ENCODE results near the gene KDM5C. TPM values are rescaled to one million over a fixed set of nuclear protein-coding genes. Genes with fewer than 3 reads are reported as not detected.

The KDM5C gene
- total RNA-seq, 2 experiments from 2014 or later, result 94.3 to 99.4 TPM

DNA sequence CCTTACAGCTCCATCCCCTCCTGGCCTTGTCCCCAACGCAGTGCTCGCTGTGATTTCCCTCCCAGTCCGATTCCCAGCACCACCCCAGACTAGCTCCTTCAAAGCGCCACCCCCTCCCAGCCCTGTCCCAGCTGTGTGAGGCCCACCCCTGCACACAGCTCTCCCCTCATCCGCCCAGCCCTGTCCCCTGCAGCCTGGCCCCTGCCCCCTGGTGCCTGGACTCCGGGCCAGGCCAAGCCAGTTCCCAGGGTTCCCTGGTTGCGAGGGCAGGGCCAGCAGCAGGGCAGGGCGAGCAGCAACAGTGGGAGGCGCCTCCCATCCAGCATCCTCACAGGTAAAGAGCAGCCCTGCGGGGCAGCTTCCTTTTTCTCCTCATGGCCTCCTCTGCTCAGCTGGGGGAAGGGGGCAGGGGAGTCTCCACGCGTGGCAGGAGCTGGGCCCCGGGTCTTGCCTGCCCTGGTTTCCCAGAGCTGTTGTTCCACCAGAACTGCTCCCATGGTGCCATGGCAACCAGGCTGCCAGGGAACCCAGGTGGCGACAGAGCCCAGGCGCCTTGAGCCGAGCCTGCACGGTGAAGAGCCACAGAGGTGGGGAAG is 31.5 kb upstream of the KDM5C start:
- H3K27me3 Mint-ChIP-seq, result no peaks in the 10 kb centered on the region
- H3K27ac Mint-ChIP-seq, result no peak overlapping the region
- ATAC-seq (no peak), DNase-seq (no peak)
- H3K4me1 Mint-ChIP-seq (ENCODE audit: low read depth), result peaks cover 3% of the 10 kb centered on the region
- no peak overlapping the region for H3K4me3 Mint-ChIP-seq
- intact Hi-C loops (cut with micrococcal nuclease), result no loop called here
- TF ChIP-seq, protein P1, sequence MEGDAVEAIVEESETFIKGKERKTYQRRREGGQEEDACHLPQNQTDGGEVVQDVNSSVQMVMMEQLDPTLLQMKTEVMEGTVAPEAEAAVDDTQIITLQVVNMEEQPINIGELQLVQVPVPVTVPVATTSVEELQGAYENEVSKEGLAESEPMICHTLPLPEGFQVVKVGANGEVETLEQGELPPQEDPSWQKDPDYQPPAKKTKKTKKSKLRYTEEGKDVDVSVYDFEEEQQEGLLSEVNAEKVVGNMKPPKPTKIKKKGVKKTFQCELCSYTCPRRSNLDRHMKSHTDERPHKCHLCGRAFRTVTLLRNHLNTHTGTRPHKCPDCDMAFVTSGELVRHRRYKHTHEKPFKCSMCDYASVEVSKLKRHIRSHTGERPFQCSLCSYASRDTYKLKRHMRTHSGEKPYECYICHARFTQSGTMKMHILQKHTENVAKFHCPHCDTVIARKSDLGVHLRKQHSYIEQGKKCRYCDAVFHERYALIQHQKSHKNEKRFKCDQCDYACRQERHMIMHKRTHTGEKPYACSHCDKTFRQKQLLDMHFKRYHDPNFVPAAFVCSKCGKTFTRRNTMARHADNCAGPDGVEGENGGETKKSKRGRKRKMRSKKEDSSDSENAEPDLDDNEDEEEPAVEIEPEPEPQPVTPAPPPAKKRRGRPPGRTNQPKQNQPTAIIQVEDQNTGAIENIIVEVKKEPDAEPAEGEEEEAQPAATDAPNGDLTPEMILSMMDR (IDR thresholded peaks at IDR 0.05), result no peak
- no peaks in the 10 kb centered on the region for H3K9me3 Mint-ChIP-seq
- no peaks in the 10 kb centered on the region for H3K36me3 Mint-ChIP-seq (ENCODE audit: low read depth)
- POLR2A ChIA-PET, result no interaction called here
- CTCF ChIA-PET, result interaction anchor here (1.4 kb wide), 1 partner anchor 12 kb away, joined by 4 read pairs; no protein-coding TSS in a partner anchor

DNA sequence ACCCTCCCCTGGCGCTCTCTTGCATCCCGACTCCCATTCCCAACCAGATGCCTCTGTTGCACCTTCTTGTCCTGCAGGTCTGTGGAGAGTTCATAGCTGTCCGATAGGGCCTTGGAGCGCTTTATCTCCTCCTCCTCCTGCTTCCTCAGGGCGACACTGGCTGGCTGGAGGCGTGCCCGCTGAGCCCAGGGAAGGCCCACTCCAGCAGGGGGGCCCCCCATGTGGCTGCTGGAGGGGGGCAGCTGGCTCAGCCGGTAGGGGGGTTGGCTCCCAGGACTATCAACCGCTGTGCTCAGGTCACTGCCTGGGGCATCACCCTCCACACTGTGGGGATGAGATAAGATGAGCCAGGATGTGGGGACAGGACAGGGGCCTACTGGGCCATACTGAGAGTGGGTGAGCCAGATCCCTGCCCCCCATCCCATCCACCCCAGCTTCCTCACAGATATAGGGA is 30.8 kb upstream of the KDM5C start:
- TF ChIP-seq, protein P1 (IDR thresholded peaks at IDR 0.05), result no peak
- intact Hi-C loops (cut with micrococcal nuclease), result no loop called here
- POLR2A ChIA-PET, result no interaction called here

DNA sequence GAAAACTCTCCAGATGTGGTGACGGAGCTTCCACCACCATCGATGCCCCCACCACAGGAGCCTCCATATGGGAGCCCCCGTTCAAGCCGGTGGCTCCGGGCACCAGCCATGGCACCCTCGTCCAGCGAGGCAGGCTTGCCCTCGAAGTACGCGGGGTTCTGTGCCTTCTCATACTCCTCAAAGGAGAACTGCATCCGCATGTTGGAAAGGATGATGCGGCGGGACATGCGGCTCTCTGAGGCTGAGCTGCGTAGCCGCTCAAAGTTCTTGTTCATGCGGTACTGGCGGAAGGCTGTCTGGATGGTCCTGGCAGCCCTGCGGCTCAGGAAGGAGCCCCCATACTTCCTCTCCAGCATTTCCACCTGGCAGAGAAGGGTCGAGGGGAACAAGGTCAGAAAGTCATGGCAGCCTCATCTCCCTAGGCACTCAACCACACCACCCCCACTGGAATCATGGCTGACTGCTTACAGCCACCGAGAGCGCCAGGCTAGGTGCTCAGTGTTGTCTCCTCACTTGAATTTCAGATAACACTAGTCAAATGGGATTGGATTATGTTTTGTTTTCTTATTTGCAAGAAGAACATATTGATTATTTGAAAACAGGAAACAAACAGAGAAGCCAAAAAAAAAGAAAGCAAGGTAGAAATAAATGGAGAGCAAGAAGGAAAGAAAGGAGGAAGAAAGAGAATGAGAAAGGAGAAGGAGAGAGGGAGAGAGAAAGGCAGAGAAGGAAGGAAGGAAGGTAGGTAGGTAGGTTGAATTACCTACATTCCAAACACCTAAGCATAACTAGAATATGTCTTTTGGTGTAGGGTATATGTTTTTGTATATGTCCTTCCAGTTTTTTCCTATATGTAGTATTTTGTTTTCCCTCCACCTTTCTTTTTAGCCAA is 29.8 kb upstream of the KDM5C start:
- intact Hi-C loops (cut with micrococcal nuclease), result no loop called here
- TF ChIP-seq, protein P1 (IDR thresholded peaks at IDR 0.05), result no peak

More for the DNA sequence above, 30.8 kb upstream of the KDM5C start:
- no peaks in the 10 kb centered on the region for H3K4me1 Mint-ChIP-seq (ENCODE audit: low read depth)
- no peaks in the 10 kb centered on the region for H3K36me3 Mint-ChIP-seq (ENCODE audit: low read depth)
- DNase-seq, result no peak
- H3K27me3 Mint-ChIP-seq, result no peaks in the 10 kb centered on the region
- no peaks in the 10 kb centered on the region for H3K9me3 Mint-ChIP-seq
- no peak overlapping the region for H3K4me3 Mint-ChIP-seq
- no peak for ATAC-seq
- H3K27ac Mint-ChIP-seq, result no peak overlapping the region
- CTCF ChIA-PET, result interaction anchor here (1.4 kb wide), 1 partner anchor 11 kb away, joined by 4 read pairs; no protein-coding TSS in a partner anchor

DNA sequence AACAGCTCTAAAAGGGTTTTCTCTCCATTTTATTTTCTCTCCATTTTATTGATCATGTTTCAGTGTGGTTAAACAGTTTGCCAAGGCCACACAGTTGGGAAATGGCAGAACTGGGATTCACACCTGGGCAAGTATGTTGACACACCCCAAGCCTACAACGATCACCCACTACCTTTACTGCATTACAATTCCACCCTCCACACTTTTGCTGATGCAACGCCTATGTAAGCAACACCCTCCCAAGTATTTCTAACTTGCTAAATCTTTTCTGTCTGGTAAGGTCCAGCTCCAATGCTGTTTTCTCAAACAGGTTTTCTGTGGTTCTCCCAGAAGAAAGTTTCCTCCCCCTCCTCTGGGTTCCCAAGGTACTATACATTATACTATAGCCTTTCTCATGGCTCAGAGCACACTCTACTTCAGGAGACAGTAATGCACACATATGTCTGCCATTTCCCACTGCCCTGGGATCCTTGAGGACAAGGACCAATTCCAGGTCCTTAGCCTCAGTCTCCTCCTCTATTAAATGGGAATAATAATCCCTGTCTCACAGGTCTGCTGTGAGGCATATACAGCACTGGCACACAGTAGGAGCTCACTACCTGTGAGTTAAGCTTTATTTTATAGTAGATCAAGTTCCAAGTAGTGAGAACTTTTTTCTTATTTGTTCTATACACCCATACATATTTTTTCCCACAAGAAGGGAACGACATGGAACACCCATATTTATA is 28.4 kb upstream of the KDM5C start:
- no peak overlapping the region for H3K4me3 Mint-ChIP-seq
- no peaks in the 10 kb centered on the region for H3K36me3 Mint-ChIP-seq (ENCODE audit: low read depth)
- POLR2A ChIA-PET, result interaction anchor here (0.9 kb wide), 1 partner anchor 26 kb away, joined by 3 read pairs; no protein-coding TSS in a partner anchor
- TF ChIP-seq, protein P1 (IDR thresholded peaks at IDR 0.05), result no peak
- no peaks in the 10 kb centered on the region for H3K9me3 Mint-ChIP-seq
- CTCF ChIA-PET, result interaction anchor here (0.8 to 1.3 kb wide), 3 partner anchors 9 to 31 kb away, joined by 3 to 5 read pairs (median 3); no protein-coding TSS in a partner anchor
- H3K27ac Mint-ChIP-seq, result no peak overlapping the region
- no peaks in the 10 kb centered on the region for H3K4me1 Mint-ChIP-seq (ENCODE audit: low read depth)
- DNase-seq (no peak), ATAC-seq (no peak)
- intact Hi-C loops (cut with micrococcal nuclease), result no loop called here
- H3K27me3 Mint-ChIP-seq, result no peaks in the 10 kb centered on the region

More for the DNA sequence above, 29.8 kb upstream of the KDM5C start:
- H3K4me1 Mint-ChIP-seq (ENCODE audit: low read depth), result no peaks in the 10 kb centered on the region
- POLR2A ChIA-PET, result no interaction called here
- no peak overlapping the region for H3K4me3 Mint-ChIP-seq
- CTCF ChIA-PET, result interaction anchor here (0.8 kb wide), 1 partner anchor 15 kb away, joined by 3 read pairs; no protein-coding TSS in a partner anchor
- no peak overlapping the region for H3K27ac Mint-ChIP-seq
- ATAC-seq, result no peak
- DNase-seq, result no peak
- H3K27me3 Mint-ChIP-seq, result no peaks in the 10 kb centered on the region
- H3K9me3 Mint-ChIP-seq, result no peaks in the 10 kb centered on the region
- H3K36me3 Mint-ChIP-seq (ENCODE audit: low read depth), result no peaks in the 10 kb centered on the region
